GM23338 (cell line): ENCODE measurements around the gene MCEE. TPM values are rescaled to one million over a fixed set of nuclear protein-coding genes. Genes with fewer than 3 reads are reported as not detected.

Source experiments
- ATAC-seq: fragments of 200-7000 bp; cut with Tn5 transposase; 3 replicates; pipeline ENCODE4 v1.9.1; 2020
- DNase-seq: peaks from one replicate; pipeline ENCODE4 v3.0.0-alpha.2; 2015; ENCODE audit warnings: low spot score
- H2AFZ ChIP-seq: fragments of 200-600 bp; sonication (generic); 2 replicates; pipeline ENCODE4 v1.8.0; 2016; ENCODE audit warnings: antibody characterized with exemption, mild to moderate bottlenecking, moderate library complexity
- H3F3A ChIP-seq: fragments of 200-600 bp; sonication (generic); replicated peaks from 2 replicates; pipeline ENCODE4 v1.8.0; 2017; ENCODE audit warnings: antibody characterized with exemption, mixed run types, low read depth
- H3K27ac ChIP-seq: fragments of 200-600 bp; sonication (generic); 2 replicates; pipeline ENCODE4 v1.6.1; 2016; ENCODE audit warnings: low read depth
- H3K27me3 ChIP-seq: fragments of 200-600 bp; sonication (generic); 2 replicates; pipeline ENCODE4 v1.8.0; 2016; ENCODE audit warnings: mild to moderate bottlenecking, mixed run types, moderate library complexity; ENCODE audit not compliant: insufficient read depth
- H3K36me3 ChIP-seq: fragments of 200-600 bp; sonication (generic); 2 replicates; pipeline ENCODE4 v1.8.0; 2016; ENCODE audit warnings: mild to moderate bottlenecking; ENCODE audit not compliant: insufficient read depth
- H3K4me1 ChIP-seq: fragments of 200-600 bp; sonication (generic); 2 replicates; pipeline ENCODE4 v1.8.0; 2016; ENCODE audit warnings: mild to moderate bottlenecking, moderate library complexity; ENCODE audit not compliant: insufficient read depth
- H3K4me2 ChIP-seq: fragments of 200-600 bp; sonication (generic); 2 replicates; pipeline ENCODE4 v1.7.1; 2017; ENCODE audit warnings: mixed run types
- H3K4me3 ChIP-seq: fragments of 200-600 bp; sonication (generic); 2 replicates; pipeline ENCODE4 v1.6.1; 2016; ENCODE audit warnings: mixed run types
- H3K79me2 ChIP-seq: fragments of 200-600 bp; sonication (generic); replicated peaks from 2 replicates; pipeline ENCODE4 v1.8.0; 2017; ENCODE audit warnings: mild to moderate bottlenecking; ENCODE audit not compliant: insufficient read depth
- H3K9me2 ChIP-seq: fragments of 200-600 bp; sonication (generic); 2 replicates; pipeline ENCODE4 v1.8.0; 2017; ENCODE audit not compliant: insufficient read depth
- H4K20me1 ChIP-seq: fragments of 200-600 bp; sonication (generic); replicated peaks from 2 replicates; pipeline ENCODE4 v1.8.0; 2017; ENCODE audit warnings: mild to moderate bottlenecking; ENCODE audit not compliant: insufficient read depth
- H3K27ac Mint-ChIP-seq: 2 replicates; pipeline ENCODE4 v1.8.0; 2020; ENCODE audit warnings: inconsistent platforms, mild to moderate bottlenecking, moderate library complexity, mixed read lengths
- H3K27me3 Mint-ChIP-seq: 3 replicates; pipeline ENCODE4 v1.8.0; 2022; ENCODE audit warnings: low read depth, mild to moderate bottlenecking, moderate library complexity, mixed read lengths, inconsistent platforms; ENCODE audit not compliant: insufficient read depth, poor library complexity
- H3K36me3 Mint-ChIP-seq: 3 replicates; pipeline ENCODE4 v1.8.0; 2021; ENCODE audit warnings: low read depth, mild to moderate bottlenecking, inconsistent platforms, moderate library complexity, mixed read lengths
- H3K4me1 Mint-ChIP-seq: 3 replicates; pipeline ENCODE4 v1.8.0; 2020; ENCODE audit warnings: mild to moderate bottlenecking, inconsistent platforms, mixed read lengths
- H3K4me3 Mint-ChIP-seq: 3 replicates; pipeline ENCODE4 v1.8.0; 2021; ENCODE audit warnings: moderate library complexity, mild to moderate bottlenecking, inconsistent platforms, mixed read lengths
- H3K9me3 Mint-ChIP-seq: 3 replicates; pipeline ENCODE4 v1.8.0; 2020; ENCODE audit warnings: moderate library complexity, mild to moderate bottlenecking, inconsistent platforms, mixed read lengths
- CREB1 ChIP-seq: fragments of 250-450 bp; sonication (Bioruptor Pico); IDR thresholded peaks from 2 replicates; pipeline ENCODE4 v1.5.0; 2020; ENCODE audit warnings: low read depth, mild to moderate bottlenecking, moderate library complexity
- EZH2 ChIP-seq: fragments of 200-600 bp; sonication (generic); IDR thresholded peaks from one replicate; pipeline ENCODE4 v1.8.0; 2017; ENCODE audit warnings: antibody characterized with exemption, mild to moderate bottlenecking, low read depth; ENCODE audit not compliant: unreplicated experiment
- EZH2phosphoT487 ChIP-seq: fragments of 200-600 bp; sonication (generic); IDR thresholded peaks from one replicate; pipeline ENCODE4 v1.8.1; 2018; ENCODE audit warnings: antibody characterized with exemption; ENCODE audit not compliant: unreplicated experiment
- NANOG ChIP-seq: IDR thresholded peaks from 2 replicates; pipeline ENCODE4 v1.6.1; 2016; ENCODE audit warnings: antibody characterized with exemption, borderline replicate concordance
- POLR2AphosphoS5 ChIP-seq: IDR thresholded peaks from 2 replicates; pipeline ENCODE4 v1.6.1; 2016; ENCODE audit warnings: antibody characterized with exemption, low read depth
- polyA plus RNA-seq: library from polyadenylated mRNA; unstranded; fragments of >200 nt; fragmentation: Nextera tagmentation; extraction: Ambion mirVana; gene quantifications from 2 replicates; pipeline ENCODE4 v1.2.1, GENCODE V29; 2016
- total RNA-seq: library from RNA; depleted of rRNA; stranded (reverse); fragments of >200 nt; shearing (Covaris generic); gene quantifications from 2 replicates; pipeline ENCODE4 v1.2.3, GENCODE V29; 2014
- TF ChIP-seq, protein P1 (sequence below): IDR thresholded peaks from one replicate; pipeline ENCODE4 v1.6.1; 2018; ENCODE audit warnings: antibody characterized with exemption; ENCODE audit not compliant: unreplicated experiment
- TF ChIP-seq, protein P2 (sequence below): fragments of 250-450 bp; sonication (Bioruptor Pico); IDR thresholded peaks from 2 replicates; pipeline ENCODE4 v1.5.0; 2020; ENCODE audit warnings: mild to moderate bottlenecking, moderate library complexity

The MCEE gene
- total and polyA plus RNA-seq, 2 experiments from 2014 or later = 8.4 to 26.2 TPM

GRCh38 chr2:71082402-71083252, 47.4 kb downstream of the MCEE start:
- Mint-ChIP-seq H3K27ac (0 out of 2 replicates have a peak overlapping the region, but pooled peaks have one; percentile 29), H3K36me3 (peaks cover 16% of the 10 kb centered on the region), H3K9me3 (no peaks in the 10 kb centered on the region), H3K4me3 (no peak overlapping the region), H3K27me3 (no peaks in the 10 kb centered on the region), H3K4me1 (peaks cover 47% of the 10 kb centered on the region)
- H3K4me2 ChIP-seq = peak overlapping the region; percentile 25; the same call in 1 of the 2 replicates
- H3F3A ChIP-seq = no peaks in the 10 kb centered on the region
- no peaks in the 10 kb centered on the region; the same call in 1 of the 2 replicates for H3K36me3 ChIP-seq
- H3K4me1 ChIP-seq = peaks cover 51% of the 10 kb centered on the region
- no peak overlapping the region for H3K4me3 ChIP-seq
- H3K9me2 ChIP-seq = no peaks in the 10 kb centered on the region
- H4K20me1 ChIP-seq = no peaks in the 10 kb centered on the region
- no peaks in the 10 kb centered on the region for H3K79me2 ChIP-seq
- peak overlapping the region; percentile 21; the same call in 1 of the 2 replicates for H3K27ac ChIP-seq
- ATAC-seq (no peak), DNase-seq (no peak)
- no peaks in the 10 kb centered on the region for H3K27me3 ChIP-seq
- no peak overlapping the region for H2AFZ ChIP-seq
- no peak for TF ChIP-seq POLR2AphosphoS5
- TF ChIP-seq, protein P1, sequence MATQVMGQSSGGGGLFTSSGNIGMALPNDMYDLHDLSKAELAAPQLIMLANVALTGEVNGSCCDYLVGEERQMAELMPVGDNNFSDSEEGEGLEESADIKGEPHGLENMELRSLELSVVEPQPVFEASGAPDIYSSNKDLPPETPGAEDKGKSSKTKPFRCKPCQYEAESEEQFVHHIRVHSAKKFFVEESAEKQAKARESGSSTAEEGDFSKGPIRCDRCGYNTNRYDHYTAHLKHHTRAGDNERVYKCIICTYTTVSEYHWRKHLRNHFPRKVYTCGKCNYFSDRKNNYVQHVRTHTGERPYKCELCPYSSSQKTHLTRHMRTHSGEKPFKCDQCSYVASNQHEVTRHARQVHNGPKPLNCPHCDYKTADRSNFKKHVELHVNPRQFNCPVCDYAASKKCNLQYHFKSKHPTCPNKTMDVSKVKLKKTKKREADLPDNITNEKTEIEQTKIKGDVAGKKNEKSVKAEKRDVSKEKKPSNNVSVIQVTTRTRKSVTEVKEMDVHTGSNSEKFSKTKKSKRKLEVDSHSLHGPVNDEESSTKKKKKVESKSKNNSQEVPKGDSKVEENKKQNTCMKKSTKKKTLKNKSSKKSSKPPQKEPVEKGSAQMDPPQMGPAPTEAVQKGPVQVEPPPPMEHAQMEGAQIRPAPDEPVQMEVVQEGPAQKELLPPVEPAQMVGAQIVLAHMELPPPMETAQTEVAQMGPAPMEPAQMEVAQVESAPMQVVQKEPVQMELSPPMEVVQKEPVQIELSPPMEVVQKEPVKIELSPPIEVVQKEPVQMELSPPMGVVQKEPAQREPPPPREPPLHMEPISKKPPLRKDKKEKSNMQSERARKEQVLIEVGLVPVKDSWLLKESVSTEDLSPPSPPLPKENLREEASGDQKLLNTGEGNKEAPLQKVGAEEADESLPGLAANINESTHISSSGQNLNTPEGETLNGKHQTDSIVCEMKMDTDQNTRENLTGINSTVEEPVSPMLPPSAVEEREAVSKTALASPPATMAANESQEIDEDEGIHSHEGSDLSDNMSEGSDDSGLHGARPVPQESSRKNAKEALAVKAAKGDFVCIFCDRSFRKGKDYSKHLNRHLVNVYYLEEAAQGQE = no peak
- TF ChIP-seq EZH2 = no peak
- no peak for TF ChIP-seq NANOG
- TF ChIP-seq, protein P2, sequence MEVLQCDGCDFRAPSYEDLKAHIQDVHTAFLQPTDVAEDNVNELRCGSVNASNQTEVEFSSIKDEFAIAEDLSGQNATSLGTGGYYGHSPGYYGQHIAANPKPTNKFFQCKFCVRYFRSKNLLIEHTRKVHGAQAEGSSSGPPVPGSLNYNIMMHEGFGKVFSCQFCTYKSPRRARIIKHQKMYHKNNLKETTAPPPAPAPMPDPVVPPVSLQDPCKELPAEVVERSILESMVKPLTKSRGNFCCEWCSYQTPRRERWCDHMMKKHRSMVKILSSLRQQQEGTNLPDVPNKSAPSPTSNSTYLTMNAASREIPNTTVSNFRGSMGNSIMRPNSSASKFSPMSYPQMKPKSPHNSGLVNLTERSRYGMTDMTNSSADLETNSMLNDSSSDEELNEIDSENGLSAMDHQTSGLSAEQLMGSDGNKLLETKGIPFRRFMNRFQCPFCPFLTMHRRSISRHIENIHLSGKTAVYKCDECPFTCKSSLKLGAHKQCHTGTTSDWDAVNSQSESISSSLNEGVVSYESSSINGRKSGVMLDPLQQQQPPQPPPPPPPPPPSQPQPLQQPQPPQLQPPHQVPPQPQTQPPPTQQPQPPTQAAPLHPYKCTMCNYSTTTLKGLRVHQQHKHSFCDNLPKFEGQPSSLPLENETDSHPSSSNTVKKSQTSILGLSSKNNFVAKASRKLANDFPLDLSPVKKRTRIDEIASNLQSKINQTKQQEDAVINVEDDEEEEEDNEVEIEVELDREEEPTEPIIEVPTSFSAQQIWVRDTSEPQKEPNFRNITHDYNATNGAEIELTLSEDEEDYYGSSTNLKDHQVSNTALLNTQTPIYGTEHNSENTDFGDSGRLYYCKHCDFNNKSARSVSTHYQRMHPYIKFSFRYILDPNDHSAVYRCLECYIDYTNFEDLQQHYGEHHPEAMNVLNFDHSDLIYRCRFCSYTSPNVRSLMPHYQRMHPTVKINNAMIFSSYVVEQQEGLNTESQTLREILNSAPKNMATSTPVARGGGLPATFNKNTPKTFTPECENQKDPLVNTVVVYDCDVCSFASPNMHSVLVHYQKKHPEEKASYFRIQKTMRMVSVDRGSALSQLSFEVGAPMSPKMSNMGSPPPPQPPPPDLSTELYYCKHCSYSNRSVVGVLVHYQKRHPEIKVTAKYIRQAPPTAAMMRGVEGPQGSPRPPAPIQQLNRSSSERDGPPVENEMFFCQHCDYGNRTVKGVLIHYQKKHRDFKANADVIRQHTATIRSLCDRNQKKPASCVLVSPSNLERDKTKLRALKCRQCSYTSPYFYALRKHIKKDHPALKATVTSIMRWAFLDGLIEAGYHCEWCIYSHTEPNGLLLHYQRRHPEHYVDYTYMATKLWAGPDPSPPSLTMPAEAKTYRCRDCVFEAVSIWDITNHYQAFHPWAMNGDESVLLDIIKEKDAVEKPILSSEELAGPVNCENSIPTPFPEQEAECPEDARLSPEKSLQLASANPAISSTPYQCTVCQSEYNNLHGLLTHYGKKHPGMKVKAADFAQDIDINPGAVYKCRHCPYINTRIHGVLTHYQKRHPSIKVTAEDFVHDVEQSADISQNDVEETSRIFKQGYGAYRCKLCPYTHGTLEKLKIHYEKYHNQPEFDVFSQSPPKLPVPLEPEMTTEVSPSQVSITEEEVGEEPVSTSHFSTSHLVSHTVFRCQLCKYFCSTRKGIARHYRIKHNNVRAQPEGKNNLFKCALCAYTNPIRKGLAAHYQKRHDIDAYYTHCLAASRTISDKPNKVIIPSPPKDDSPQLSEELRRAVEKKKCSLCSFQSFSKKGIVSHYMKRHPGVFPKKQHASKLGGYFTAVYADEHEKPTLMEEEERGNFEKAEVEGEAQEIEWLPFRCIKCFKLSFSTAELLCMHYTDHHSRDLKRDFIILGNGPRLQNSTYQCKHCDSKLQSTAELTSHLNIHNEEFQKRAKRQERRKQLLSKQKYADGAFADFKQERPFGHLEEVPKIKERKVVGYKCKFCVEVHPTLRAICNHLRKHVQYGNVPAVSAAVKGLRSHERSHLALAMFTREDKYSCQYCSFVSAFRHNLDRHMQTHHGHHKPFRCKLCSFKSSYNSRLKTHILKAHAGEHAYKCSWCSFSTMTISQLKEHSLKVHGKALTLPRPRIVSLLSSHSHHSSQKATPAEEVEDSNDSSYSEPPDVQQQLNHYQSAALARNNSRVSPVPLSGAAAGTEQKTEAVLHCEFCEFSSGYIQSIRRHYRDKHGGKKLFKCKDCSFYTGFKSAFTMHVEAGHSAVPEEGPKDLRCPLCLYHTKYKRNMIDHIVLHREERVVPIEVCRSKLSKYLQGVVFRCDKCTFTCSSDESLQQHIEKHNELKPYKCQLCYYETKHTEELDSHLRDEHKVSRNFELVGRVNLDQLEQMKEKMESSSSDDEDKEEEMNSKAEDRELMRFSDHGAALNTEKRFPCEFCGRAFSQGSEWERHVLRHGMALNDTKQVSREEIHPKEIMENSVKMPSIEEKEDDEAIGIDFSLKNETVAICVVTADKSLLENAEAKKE = no peak
- no peak for TF ChIP-seq EZH2phosphoT487
- TF ChIP-seq CREB1 = no peak
